ENCODE measurements around the gene TMPRSS11B. TPM values are rescaled to one million over a fixed set of nuclear protein-coding genes. Genes with fewer than 3 reads are reported as not detected.
"Not testable (repeated sequence)": the region's sequence is repeated elsewhere in the genome, so short reads cannot be mapped to it uniquely, and the experiment has no call there.

Gene TMPRSS11B, protein sequence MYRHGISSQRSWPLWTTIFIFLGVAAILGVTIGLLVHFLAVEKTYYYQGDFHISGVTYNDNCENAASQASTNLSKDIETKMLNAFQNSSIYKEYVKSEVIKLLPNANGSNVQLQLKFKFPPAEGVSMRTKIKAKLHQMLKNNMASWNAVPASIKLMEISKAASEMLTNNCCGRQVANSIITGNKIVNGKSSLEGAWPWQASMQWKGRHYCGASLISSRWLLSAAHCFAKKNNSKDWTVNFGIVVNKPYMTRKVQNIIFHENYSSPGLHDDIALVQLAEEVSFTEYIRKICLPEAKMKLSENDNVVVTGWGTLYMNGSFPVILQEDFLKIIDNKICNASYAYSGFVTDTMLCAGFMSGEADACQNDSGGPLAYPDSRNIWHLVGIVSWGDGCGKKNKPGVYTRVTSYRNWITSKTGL
- total RNA-seq (not detected), total RNA-seq (0 reads per million in 2 donors)

DNA sequence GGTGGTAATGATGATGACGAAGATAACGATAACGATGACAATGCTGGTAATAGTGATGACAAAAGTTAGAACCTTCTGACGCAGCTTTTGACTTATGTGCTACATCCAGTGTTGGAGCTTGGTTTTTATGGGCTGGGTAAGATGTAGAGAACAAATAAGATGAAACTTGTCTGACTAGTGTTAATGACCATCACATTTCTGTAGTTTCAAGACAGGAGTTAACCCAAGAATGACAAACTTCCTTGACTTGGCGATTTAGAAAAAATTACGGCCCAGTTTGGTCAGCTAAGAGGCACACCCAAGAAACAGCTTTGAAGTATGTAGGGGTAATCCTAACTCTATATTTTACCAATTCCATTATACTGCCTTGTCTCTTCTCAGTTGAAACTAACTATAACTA lies at the start of gene TMPRSS11B:
Gene TMPRSS11B (minus strand): TSS at position 101 of the 400 bp plus-strand sequence. CDS start 136 bp downstream, outside the sequence.
- DNase-seq (no peak), ATAC-seq (no peak)
- Mint-ChIP-seq H3K4me1 (peaks cover 2% of the 10 kb centered on the region), H3K27me3 (peaks cover 9% of the 10 kb centered on the region), H3K4me3 (no peak within 1 kb of the TSS), H3K27ac (no peak within 1 kb of the TSS), H3K36me3 (ENCODE audit: low read depth) (no peaks in the 10 kb centered on the region)
- H3K9me3 ChIP-seq (ENCODE audit: control insufficient read depth, low read length, poor library complexity, severe bottlenecking) = no peaks in the 10 kb centered on the region

DNA sequence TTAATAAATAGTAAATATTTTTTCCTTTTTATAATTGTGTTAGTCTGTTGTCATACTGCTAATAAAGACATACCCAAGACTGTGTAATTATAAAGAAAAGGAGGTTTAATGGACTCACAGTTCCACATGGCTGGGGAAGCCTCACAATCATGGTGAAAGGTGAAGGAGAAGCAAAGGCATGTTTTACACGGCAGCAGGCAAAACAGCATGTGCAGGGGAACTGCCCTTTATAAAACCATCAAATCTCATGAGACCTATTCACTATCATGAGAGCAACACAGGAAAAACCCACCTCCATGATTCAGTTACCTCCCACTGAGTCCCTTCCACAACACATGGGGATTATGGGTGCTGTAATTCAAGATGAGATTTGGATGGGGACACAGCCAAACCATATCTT lies 45.8 kb upstream of the TMPRSS11B start:
- H3K27me3 Mint-ChIP-seq = peaks cover 23% of the 10 kb centered on the region
- H3K4me3 Mint-ChIP-seq = no peak overlapping the region
- ATAC-seq (no peak), DNase-seq (no peak)
- H3K36me3 Mint-ChIP-seq (ENCODE audit: low read depth) = peaks cover 2% of the 10 kb centered on the region
- no peaks in the 10 kb centered on the region for H3K9me3 ChIP-seq (ENCODE audit: control insufficient read depth, low read length, poor library complexity, severe bottlenecking)
- H3K4me1 Mint-ChIP-seq = peaks cover 6% of the 10 kb centered on the region
- H3K27ac Mint-ChIP-seq = no peak overlapping the region

DNA sequence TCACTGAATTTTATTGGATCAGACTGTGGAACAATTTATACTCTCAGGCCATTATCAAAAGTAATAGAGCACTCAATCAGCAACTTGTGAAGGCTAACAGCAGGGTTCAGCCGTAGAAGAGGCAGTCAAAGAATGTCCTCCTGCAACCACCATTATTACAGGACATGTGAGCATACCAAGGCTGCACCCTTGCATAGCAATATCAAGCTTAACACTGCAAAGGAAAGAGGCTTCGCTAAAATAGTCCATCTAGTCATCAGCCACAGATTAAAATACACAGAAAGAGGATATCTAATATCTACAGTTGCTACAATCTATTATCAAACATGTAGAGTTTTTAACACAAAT lies 42.9 kb upstream of the TMPRSS11B start:
- Mint-ChIP-seq H3K36me3 (ENCODE audit: low read depth) (no peaks in the 10 kb centered on the region), H3K4me3 (no peak overlapping the region), H3K4me1 (peaks cover 6% of the 10 kb centered on the region), H3K27ac (peak overlapping the region; percentile 77), H3K27me3 (peaks cover 18% of the 10 kb centered on the region)
- ATAC-seq (no peak), DNase-seq (no peak)
- no peaks in the 10 kb centered on the region for H3K9me3 ChIP-seq (ENCODE audit: control insufficient read depth, low read length, poor library complexity, severe bottlenecking)

DNA sequence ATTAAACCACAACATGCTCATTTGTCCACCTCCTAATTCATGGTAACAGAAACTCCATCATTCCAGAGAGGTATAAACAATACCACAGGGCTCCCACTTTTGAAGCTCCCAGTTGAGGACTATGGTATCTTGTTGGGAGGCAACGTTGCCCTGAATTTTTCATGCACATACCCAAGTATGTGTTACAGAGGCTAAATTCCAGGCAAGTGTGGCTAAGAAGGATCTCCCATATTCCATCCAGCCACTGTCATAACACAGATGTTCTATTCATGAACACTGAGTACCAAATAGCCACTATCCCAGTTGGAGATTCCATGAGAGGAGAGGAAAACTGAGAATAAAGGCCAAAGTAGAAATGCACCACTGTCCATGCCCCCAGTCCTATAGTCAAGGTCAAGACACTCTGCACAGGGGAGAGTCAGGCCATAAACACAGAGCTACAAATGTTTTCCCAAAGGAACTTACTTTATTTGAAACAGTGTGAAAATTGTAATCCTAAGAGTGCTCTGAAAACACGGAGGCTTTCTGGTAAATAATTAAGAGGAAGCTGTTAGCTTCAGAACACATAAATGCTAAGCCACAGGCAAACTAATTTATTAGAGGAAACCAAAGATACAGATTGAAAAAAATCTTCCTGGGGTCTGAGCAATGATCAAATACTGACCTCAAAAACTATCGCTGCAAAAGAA lies 42.4 kb upstream of the TMPRSS11B start:
- no peak overlapping the region for H3K27ac Mint-ChIP-seq
- ATAC-seq (no peak), DNase-seq (no peak)
- H3K36me3 Mint-ChIP-seq (ENCODE audit: low read depth) = peaks cover under 1% of the 10 kb centered on the region
- no peak overlapping the region for H3K4me3 Mint-ChIP-seq
- H3K27me3 Mint-ChIP-seq = peaks cover 18% of the 10 kb centered on the region
- no peaks in the 10 kb centered on the region for H3K9me3 ChIP-seq (ENCODE audit: control insufficient read depth, low read length, poor library complexity, severe bottlenecking)
- peaks cover 6% of the 10 kb centered on the region for H3K4me1 Mint-ChIP-seq

DNA sequence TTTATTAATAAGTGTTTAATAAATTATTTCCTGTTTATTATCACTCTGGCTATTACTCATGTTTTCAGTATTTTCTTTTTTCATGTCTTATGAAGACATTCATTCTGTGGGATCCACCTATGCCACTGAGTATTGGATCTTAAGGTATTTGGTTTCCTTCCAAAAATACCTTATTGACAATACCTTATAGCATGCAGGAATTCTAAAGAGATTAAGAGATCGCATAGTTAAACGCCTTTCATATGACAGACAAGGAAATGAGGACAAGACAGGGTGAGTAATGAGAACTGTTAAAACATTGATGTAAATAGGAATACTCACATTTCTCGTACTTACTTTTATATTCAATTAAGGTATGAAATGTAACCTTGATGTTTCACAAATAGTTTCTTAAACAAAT lies 38.2 kb upstream of the TMPRSS11B start:
- no peaks in the 10 kb centered on the region for H3K9me3 ChIP-seq (ENCODE audit: control insufficient read depth, low read length, poor library complexity, severe bottlenecking)
- no peak for ATAC-seq
- Mint-ChIP-seq H3K4me1 (peaks cover 2% of the 10 kb centered on the region), H3K27ac (no peak overlapping the region), H3K27me3 (peaks cover 17% of the 10 kb centered on the region), H3K36me3 (ENCODE audit: low read depth) (peaks cover 2% of the 10 kb centered on the region), H3K4me3 (no peak overlapping the region)
- DNase-seq = no peak

DNA sequence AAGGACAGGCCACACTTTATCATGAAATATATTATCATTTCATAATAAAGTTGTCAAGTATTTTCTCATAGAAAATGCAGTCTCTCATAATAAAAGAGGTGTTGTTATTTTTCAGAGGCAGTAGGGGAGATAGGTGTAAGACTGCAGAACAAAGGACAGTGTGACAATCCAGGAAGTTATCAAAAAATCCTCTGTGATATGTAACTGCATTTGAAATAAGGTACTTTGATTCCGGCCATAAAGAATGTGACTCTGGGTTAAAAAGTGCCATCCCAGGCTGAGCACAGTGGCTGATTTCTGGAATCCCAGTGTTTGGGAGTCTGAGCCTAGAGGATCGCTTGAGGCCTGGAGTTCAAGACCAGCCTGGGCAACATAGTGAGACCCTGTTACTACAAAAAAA lies 37.6 kb upstream of the TMPRSS11B start:
- no peak overlapping the region for H3K27ac Mint-ChIP-seq
- no peak for ATAC-seq
- no peak for DNase-seq
- peaks cover 2% of the 10 kb centered on the region for H3K36me3 Mint-ChIP-seq (ENCODE audit: low read depth)
- no peaks in the 10 kb centered on the region for H3K4me1 Mint-ChIP-seq
- H3K9me3 ChIP-seq (ENCODE audit: control insufficient read depth, low read length, poor library complexity, severe bottlenecking) = no peaks in the 10 kb centered on the region
- H3K27me3 Mint-ChIP-seq = peaks cover 13% of the 10 kb centered on the region
- no peak overlapping the region for H3K4me3 Mint-ChIP-seq

DNA sequence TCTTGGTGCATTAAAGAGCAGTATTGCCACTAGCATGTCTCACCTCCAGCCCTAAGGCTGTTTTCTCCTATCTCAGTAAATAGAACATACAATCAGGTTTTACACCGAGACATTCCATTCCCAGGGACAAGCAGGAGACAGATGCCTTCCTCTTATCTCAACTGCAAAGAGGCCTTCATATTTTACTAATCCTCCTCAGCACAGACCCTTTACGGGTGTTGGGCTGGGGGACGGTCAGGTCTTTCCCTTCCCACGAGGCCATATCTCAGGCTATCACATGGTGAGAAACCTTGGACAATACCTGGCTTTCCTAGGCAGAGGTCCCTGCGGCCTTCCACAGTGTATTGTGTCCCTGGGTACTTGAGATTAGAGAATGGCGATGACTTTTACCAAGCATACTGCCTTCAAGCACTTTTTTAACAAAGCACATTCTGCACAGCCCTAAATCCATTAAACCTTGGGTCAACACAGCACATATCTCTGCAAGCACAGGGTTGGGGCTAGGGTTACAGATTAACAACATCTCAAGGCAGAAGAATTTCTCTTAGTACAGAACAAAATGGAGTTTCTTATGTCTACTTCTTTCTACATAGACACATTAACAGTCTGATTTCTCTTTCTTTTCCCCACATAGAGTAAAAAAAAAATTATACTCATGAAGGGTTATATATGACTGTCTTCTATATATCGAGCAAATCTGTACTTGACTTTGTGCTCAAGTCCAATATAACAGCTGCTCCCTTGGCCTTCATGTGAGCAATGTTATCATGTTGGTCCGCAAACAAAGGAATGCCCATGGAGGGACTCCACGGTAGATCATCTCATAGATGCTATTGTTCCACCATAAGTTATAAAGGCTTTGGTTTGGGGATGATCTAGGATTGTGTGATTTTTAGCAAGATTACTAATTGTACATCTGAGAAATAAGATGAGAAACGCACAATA lies 36.6 kb upstream of the TMPRSS11B start:
- H3K27ac Mint-ChIP-seq; H3K4me1 Mint-ChIP-seq; DNase-seq; H3K36me3 Mint-ChIP-seq (ENCODE audit: low read depth); H3K9me3 ChIP-seq (ENCODE audit: control insufficient read depth, low read length, poor library complexity, severe bottlenecking); H3K4me3 Mint-ChIP-seq; ATAC-seq: not testable (repeated sequence)
- peaks cover 14% of the 10 kb centered on the region for H3K27me3 Mint-ChIP-seq

DNA sequence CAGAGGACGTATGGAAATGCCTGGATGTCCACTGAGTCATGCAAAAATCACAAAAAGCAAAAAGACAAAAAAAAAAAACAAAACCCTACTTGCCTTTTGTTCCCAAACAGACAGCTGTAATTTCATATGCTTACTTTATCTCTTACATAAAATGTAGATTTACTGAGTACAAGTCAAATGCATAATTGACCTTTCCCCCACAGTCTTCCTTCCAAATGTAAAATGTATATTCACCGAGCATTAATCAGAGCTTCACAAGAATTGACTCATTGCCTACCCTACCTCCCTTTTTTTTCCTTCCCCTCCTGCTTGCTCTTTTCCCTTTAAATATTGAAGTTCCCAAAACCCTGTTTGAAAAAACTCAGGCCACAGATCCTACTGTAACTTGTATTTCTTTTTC lies 32.5 kb upstream of the TMPRSS11B start:
- Mint-ChIP-seq H3K36me3 (ENCODE audit: low read depth) (peaks cover 2% of the 10 kb centered on the region), H3K4me3 (no peak overlapping the region), H3K27me3 (peaks cover 24% of the 10 kb centered on the region), H3K4me1 (no peaks in the 10 kb centered on the region), H3K27ac (no peak overlapping the region)
- ATAC-seq (no peak), DNase-seq (no peak)
- no peaks in the 10 kb centered on the region for H3K9me3 ChIP-seq (ENCODE audit: control insufficient read depth, low read length, poor library complexity, severe bottlenecking)

DNA sequence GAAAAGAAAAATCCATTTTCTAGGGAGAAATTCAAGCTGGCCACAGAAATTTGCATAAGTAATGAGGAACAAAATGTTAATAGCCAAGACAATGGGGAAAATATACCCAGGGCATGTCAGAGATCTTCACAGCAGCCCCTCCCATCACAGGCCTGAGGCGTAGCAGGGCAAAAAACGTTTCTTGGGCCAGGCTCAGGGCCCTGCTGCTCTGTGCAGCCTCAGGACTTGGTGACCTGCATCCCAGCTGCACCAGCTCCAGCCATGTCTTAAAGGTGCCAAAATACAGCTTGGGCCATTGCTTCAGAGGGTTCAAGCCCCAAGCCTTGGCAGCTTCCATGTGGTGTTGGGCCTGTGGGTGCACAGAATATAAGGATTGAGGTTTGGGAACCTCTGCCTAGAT lies 32.1 kb upstream of the TMPRSS11B start:
- no peaks in the 10 kb centered on the region for H3K4me1 Mint-ChIP-seq
- H3K4me3 Mint-ChIP-seq = no peak overlapping the region
- peaks cover 26% of the 10 kb centered on the region for H3K27me3 Mint-ChIP-seq
- no peak for ATAC-seq
- H3K9me3 ChIP-seq (ENCODE audit: control insufficient read depth, low read length, poor library complexity, severe bottlenecking) = no peaks in the 10 kb centered on the region
- DNase-seq = no peak
- H3K27ac Mint-ChIP-seq = no peak overlapping the region
- H3K36me3 Mint-ChIP-seq (ENCODE audit: low read depth) = peaks cover under 1% of the 10 kb centered on the region

DNA sequence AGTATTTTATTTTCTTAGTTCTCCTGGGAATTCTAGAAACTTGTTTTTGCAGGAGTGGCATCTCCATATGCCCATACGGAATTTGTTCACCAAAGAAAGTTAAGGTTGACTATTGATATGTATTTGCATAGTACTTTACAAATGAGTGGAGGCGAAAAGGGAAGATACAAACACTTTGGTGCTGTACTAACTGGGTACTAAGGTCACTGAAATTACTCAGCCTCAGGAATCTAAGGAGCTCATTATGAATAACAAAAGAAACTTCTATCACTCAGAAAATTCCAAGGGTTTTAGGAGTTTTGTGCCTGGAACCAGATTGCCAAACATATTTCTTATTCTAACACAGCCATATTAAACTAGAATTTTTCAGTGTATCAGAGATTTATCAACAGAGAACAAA lies 27.4 kb upstream of the TMPRSS11B start:
- Mint-ChIP-seq H3K27me3 (peaks cover 25% of the 10 kb centered on the region), H3K27ac (no peak overlapping the region), H3K4me1 (no peaks in the 10 kb centered on the region), H3K36me3 (ENCODE audit: low read depth) (no peaks in the 10 kb centered on the region), H3K4me3 (no peak overlapping the region)
- no peak for DNase-seq
- no peak for ATAC-seq
- no peaks in the 10 kb centered on the region for H3K9me3 ChIP-seq (ENCODE audit: control insufficient read depth, low read length, poor library complexity, severe bottlenecking)

DNA sequence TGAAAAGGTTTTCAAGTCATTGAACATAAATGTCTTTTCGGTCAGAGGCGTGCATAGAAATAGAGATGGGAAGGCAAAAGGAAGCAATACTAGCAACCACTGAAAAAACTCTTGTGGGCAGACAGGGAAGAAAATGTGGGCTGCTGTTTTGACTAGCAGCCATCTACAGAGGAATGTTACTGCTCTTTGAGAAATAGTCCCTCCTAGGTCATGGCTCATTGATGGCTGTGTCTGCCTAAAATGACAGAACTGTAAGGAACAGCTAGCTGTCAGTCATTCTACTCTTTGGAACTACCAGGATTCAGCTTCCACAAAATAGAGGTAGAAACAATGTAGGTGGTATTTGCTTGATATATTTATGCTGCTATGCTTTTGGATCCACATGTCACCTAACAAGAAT lies 26.9 kb upstream of the TMPRSS11B start:
- H3K9me3 ChIP-seq (ENCODE audit: control insufficient read depth, low read length, poor library complexity, severe bottlenecking) = no peaks in the 10 kb centered on the region
- H3K27me3 Mint-ChIP-seq = peaks cover 24% of the 10 kb centered on the region
- ATAC-seq (no peak), DNase-seq (no peak)
- no peaks in the 10 kb centered on the region for H3K36me3 Mint-ChIP-seq (ENCODE audit: low read depth)
- H3K27ac Mint-ChIP-seq = no peak overlapping the region
- no peak overlapping the region for H3K4me3 Mint-ChIP-seq
- no peaks in the 10 kb centered on the region for H3K4me1 Mint-ChIP-seq

DNA sequence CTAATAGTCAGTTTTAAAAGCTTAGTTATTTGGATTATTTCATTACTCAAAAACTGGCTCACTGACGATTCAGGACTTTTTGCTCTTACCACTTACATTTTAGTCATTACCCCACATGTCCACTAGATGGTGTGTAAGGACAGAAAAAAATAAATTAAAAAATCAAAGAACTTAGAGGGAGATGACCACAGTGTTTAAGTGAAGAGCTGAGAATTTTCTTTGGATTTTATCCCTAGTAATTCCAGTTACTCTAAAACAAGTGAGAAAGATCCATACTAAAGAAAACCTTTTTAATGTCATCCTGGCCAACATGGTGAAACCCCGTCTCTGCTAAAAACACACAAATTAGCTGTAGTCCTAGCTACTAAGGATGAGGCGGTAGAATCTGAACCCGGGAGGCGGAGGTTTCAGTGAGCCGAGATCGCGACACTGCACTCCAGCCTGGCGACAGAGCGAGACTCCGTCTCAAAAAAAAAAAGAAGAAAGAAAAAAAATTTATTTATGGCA lies 26.4 kb upstream of the TMPRSS11B start:
- Mint-ChIP-seq H3K27me3 (peaks cover 20% of the 10 kb centered on the region), H3K36me3 (ENCODE audit: low read depth) (no peaks in the 10 kb centered on the region), H3K4me3 (no peak overlapping the region), H3K27ac (no peak overlapping the region), H3K4me1 (no peaks in the 10 kb centered on the region)
- no peaks in the 10 kb centered on the region for H3K9me3 ChIP-seq (ENCODE audit: control insufficient read depth, low read length, poor library complexity, severe bottlenecking)
- ATAC-seq (peak; percentile 65), DNase-seq (no peak)

DNA sequence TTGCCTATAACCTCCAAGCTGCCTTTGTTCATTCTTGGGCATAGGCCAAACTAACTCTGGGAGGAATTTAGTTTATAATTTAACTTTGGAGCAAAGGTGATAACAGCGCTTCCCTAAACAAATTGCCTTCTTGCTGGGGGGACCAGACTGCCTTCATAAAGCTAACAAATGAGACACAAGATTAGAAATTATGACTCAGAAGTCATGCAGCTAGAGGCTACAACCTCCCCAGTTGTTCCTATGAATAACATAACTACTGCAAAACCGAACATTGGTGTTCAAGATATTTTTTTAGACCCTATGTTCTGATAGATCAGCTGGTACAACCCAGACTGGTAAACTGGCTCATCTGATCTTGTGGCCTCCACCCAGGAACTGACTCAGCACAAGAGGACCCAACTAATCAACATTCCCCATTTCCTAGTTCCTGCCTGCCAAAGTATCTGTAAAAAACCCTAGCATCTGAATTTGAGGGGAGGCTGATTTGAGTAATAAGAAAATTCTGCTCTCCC lies 22.0 kb upstream of the TMPRSS11B start:
- no peaks in the 10 kb centered on the region for H3K9me3 ChIP-seq (ENCODE audit: control insufficient read depth, low read length, poor library complexity, severe bottlenecking)
- Mint-ChIP-seq H3K4me3 (no peak overlapping the region), H3K27ac (no peak overlapping the region), H3K4me1 (peaks cover 5% of the 10 kb centered on the region), H3K36me3 (ENCODE audit: low read depth) (no peaks in the 10 kb centered on the region), H3K27me3 (peaks cover 6% of the 10 kb centered on the region)
- DNase-seq = no peak
- ATAC-seq = no peak
